Testis (tissue), 2 donors: ENCODE results near the gene SH3PXD2B.
"Not testable (repeated sequence)": the region's sequence is repeated elsewhere in the genome, so short reads cannot be mapped to it uniquely, and the experiment has no call there.

Experiments
- CTCF ChIP-seq, 3 experiments: fragments of 450-650 bp in 2 of 3; fragments of 200-600 bp in 1 of 3; sonication (generic) in 1 of 3; IDR thresholded peaks; one replicate each; pipeline ENCODE4 v1.5.1; 2016 to 2019; ENCODE audit warnings: antibody characterized with exemption in 3 of 3, mild to moderate bottlenecking in 2 of 3, moderate library complexity in 1 of 3
- POLR2A ChIP-seq: fragments of 450-650 bp; IDR thresholded peaks from one replicate; pipeline ENCODE4 v1.6.1; 2017; ENCODE audit warnings: antibody characterized with exemption, mild to moderate bottlenecking, moderate library complexity

GRCh38 chr5:172398645-172399044 is 55.7 kb downstream of the SH3PXD2B start:
- not testable (repeated sequence) for TF ChIP-seq CTCF (IDR thresholded peaks at IDR 0.05); POLR2A
